Lower leg skin (tissue), 3 donors: ENCODE results near the gene C11orf21.

Experiments
- POLR2A ChIP-seq, 2 donors: fragments of 450-650 bp; IDR thresholded peaks; one replicate each; pipeline ENCODE4 v1.6.1; 2016 to 2017; ENCODE audit warnings: antibody characterized with exemption in 2 of 2, mild to moderate bottlenecking in 1 of 2, moderate library complexity in 1 of 2
- TF ChIP-seq, protein P1 (sequence below), 3 donors: fragments of 450-650 bp; IDR thresholded peaks; one replicate each; pipeline ENCODE4 v1.5.1; 2016; ENCODE audit warnings: antibody characterized with exemption in 3 of 3, mild to moderate bottlenecking in 3 of 3, moderate library complexity in 2 of 3

DNA sequence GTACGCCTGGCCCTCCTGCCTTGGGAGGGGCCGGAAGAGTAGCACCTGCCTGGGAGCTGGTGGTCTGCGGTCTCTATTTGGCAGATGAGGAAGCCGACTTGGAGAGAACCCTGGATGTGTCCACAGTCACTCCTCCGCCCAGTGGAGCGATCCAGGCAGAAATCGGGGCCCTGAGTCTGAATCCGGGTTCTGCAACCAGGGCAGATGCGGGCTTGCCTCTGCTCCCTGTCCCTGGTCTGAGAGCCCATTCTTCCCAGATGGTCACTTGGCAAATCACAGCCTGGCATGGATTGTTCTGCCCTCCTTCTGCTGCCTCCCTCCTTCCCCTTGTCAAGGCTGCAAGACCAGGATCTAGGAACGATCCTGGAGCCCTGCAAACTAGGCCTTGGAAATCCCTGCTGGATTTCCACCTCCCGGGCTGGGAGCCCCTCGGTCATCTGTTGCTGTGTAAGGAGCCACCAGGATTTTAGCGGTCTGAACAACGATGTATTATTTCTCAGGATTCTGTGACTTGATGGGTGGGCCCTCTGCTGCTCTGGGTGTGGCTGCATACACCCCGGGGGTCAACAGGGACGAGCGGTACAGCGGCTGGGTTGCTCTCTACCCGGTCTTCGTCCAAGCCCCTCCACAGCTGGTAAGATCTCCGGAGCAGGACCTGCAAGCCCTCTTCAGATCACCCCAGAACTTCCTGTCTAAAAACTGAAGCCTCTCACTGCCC, 29.3 kb downstream of the C11orf21 start:
- no peak for TF ChIP-seq POLR2A (IDR thresholded peaks at IDR 0.05)
- TF ChIP-seq, protein P1, sequence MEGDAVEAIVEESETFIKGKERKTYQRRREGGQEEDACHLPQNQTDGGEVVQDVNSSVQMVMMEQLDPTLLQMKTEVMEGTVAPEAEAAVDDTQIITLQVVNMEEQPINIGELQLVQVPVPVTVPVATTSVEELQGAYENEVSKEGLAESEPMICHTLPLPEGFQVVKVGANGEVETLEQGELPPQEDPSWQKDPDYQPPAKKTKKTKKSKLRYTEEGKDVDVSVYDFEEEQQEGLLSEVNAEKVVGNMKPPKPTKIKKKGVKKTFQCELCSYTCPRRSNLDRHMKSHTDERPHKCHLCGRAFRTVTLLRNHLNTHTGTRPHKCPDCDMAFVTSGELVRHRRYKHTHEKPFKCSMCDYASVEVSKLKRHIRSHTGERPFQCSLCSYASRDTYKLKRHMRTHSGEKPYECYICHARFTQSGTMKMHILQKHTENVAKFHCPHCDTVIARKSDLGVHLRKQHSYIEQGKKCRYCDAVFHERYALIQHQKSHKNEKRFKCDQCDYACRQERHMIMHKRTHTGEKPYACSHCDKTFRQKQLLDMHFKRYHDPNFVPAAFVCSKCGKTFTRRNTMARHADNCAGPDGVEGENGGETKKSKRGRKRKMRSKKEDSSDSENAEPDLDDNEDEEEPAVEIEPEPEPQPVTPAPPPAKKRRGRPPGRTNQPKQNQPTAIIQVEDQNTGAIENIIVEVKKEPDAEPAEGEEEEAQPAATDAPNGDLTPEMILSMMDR (IDR thresholded peaks at IDR 0.05) = no peak
